NCI-H1417 treated with DMSO at 0.1 percent for 48 hours (cell line): ENCODE results near the gene TRPM5.
"Not testable (repeated sequence)": the region's sequence is repeated elsewhere in the genome, so short reads cannot be mapped to it uniquely, and the experiment has no call there.

Source experiments
- DNase-seq: peaks from one replicate; lab custom pipeline; 2025; lab: John Stamatoyannopoulos, UW

Gene TRPM5, protein sequence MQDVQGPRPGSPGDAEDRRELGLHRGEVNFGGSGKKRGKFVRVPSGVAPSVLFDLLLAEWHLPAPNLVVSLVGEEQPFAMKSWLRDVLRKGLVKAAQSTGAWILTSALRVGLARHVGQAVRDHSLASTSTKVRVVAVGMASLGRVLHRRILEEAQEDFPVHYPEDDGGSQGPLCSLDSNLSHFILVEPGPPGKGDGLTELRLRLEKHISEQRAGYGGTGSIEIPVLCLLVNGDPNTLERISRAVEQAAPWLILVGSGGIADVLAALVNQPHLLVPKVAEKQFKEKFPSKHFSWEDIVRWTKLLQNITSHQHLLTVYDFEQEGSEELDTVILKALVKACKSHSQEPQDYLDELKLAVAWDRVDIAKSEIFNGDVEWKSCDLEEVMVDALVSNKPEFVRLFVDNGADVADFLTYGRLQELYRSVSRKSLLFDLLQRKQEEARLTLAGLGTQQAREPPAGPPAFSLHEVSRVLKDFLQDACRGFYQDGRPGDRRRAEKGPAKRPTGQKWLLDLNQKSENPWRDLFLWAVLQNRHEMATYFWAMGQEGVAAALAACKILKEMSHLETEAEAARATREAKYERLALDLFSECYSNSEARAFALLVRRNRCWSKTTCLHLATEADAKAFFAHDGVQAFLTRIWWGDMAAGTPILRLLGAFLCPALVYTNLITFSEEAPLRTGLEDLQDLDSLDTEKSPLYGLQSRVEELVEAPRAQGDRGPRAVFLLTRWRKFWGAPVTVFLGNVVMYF (N-terminal part only)

DNA sequence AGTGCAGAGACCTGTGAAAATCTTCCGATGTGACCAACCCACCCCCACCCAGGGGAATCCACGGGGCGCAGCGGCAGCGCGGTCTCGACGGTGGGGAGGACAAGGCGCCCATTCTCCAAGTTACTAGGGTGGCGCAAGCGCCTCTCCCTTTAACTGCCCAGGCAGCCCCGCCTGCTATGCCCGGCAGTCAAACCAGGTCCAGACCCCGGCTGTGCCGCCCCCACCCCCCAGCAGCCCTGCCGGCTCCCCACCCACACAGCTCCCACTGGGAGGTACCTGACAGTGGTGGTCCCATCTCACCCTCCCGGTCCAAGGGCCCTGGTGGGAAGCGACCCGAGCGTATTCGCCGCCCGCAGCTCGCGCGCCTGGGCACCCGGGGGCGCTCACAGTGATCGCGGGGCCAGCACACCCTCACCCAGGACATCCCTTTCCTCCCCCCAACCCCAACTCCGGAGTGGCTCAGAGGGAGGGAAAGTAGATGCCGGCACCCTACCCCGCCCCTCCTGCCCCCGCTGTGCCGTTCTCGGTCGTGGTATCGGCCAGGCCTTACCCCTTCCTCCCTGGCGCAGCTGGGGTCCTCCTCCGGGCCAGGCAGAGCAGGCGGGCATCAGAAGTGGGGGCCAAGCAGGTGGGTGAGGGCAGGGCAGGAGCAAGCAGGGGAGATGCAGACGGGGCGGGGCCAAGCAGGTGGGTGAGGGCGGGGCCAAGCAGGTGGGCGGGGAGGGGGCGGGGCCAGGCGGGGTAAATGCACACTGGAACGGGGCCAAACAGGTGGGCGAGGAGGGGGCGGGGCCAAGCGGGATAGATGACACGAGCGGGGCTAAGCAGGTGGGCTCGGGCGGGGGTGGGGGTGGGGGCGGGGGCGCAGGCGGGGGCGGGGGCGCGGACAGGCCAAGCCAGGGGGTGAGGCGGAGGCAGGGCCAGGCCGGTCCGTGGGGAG, at the start of gene TRPM5:
Gene TRPM5, minus strand, starts transcription at position 634 of the 940 bp plus-strand sequence. CDS start 21,478 bp downstream, outside the sequence.
- no peak for DNase-seq

DNA sequence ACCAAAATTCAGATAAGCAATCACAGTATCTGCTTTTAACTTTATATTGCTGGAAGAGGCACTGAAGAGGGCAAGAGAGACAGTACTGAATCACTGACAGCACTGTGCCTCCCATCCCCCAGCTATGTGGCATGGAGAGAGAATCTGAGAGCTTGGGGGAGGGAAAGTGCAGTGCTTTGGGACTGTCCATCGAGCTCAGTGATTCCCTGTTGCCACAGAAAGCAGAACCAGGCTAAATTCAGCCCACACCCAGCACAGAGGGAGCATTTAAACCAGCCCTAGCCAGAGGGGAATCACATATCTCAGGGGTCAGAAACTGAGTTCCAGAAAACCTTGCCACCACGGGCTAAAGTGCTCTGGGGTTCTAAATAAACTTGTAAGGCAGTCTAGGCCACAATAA, 44.8 kb upstream of the TRPM5 start:
- no peak for DNase-seq

DNA sequence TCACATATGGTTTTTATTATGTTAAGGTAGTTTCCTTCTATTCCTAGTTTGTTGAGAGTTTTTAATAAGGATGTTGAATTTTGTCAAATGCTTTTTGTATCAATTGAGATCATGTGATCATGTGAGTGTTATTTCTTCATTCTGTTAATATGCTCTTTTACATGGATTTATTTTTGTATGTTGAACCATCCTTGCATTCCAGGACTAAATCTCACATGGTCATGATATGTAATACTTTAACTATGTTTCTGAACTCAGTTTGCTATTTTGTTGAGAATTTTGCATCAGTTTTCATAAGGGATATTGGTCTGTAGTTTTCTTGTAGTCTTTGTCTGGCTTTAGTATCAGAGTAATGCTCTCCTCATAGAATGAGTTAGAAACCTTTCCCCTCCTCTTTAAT, 43.7 kb upstream of the TRPM5 start:
- DNase-seq = no peak

DNA sequence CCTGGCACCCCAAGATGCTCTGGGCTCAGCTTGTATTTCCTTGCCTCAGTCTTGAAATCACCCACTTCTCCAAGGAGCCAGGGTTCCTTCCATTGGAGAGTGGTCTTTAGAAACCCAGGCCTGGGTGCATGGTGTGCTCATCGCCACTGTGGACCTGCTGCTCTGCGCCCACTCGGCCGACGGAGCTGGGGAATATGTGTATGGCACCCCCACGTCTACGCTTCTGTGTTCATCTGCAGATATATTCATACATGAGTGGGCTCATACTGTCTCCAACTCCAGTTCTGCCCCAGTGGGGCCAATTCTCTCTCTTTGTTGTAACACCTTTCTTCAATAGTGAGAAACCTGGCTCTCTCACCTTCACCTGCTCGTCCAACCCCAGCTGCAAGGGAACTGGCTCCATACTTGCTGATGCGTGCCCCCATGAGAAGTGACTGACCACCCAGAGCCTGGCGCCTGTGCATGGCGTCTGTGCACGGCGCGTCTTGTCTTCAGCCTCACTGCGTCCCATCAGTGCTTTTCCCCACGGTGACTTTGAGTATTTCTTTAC, 40.3 kb upstream of the TRPM5 start:
- no peak for DNase-seq

DNA sequence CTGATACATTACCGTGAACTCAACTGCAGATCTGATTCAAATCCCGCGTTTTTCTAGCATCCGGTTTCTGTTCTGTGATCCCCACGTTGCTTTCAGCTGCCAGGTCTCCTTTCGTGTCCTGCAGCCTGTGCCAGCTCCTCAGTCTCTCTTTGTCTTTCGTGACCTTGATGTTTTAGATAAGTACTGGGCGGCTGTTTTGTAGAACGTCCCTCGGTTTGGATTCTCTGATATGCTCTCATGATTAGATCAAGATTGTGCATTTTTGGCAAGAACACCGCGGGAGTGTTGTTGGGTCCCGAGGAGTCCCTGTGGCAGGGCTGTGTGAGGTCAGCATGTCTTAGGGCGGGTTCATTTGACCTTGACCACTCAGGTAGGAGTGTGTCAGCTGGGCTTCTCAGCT, 39.1 kb upstream of the TRPM5 start:
- DNase-seq = no peak

DNA sequence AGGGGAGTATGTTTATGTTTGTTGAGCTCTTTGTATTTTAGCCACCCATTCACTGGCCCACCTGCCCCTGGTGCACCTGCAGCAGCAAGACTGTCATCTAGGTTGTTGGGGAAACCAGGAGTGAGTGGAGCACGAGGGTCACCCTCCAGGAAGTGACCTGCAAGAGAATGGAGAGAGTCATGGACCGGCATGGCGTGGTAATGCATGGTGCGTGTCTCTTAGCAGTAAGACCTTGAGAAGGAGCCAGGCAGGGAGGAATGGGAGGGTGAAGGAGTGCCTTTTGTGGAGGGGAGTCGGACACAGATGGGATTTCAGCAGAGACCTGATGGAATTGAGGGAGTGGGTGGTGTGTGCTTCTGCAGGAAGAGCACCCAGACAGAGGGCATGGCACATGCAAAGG, 38.4 kb upstream of the TRPM5 start:
- no peak for DNase-seq

DNA sequence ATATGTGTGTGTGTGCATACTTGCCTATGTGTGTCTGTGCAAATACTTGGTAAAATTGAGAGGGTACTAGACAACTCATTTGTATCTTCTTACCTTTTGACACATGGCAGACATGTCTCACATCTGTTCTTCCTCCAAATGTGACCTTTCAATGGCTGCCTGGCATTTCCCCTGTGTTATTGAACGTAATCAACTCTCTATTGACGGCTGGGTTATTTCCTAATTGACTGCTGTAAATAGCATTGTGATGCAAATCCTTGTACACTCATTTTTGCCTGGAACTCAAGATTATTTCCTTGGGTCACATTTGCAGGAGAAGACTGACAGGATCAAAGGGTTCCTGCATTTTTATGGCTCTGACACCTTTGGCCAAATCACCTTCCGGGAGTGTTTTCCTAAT, 37.9 kb upstream of the TRPM5 start:
- DNase-seq = no peak

DNA sequence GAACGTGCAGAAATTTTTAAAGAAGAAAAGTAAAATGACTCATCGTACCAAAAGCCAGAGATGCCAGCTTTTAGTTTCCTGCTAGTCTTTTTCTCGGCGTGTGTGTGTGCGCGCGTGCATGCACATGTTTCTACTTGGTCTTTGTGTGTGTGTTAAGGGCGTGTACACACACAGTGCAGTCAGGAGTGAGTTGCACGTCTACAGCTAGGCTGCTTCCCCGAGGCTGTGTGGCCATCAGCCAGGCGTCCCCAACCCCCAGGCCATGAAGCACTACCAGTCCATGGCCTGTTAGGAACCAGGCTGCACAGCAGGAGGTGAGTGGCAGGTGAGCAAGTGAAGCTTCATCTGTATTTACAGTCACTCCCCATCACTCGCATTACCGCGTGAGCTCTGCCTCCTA, 36.9 kb upstream of the TRPM5 start:
- DNase-seq = no peak

DNA sequence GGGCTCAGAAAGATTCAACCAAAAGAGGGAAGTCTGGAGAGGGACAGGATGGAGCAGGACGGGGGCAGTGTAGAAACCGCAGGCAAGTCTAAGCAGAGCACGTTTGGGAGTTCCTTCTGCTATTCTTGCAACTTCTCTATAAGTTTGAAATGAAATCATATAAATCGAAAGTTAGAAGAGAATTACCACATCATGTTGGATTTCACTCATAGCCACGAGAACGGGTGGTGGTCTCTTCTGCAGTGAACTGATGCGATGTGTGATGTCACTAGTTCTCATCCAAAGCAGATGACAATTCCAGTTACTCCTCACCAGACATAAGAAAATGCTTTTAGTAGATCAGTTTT, 36.5 kb upstream of the TRPM5 start:
- DNase-seq = no peak

DNA sequence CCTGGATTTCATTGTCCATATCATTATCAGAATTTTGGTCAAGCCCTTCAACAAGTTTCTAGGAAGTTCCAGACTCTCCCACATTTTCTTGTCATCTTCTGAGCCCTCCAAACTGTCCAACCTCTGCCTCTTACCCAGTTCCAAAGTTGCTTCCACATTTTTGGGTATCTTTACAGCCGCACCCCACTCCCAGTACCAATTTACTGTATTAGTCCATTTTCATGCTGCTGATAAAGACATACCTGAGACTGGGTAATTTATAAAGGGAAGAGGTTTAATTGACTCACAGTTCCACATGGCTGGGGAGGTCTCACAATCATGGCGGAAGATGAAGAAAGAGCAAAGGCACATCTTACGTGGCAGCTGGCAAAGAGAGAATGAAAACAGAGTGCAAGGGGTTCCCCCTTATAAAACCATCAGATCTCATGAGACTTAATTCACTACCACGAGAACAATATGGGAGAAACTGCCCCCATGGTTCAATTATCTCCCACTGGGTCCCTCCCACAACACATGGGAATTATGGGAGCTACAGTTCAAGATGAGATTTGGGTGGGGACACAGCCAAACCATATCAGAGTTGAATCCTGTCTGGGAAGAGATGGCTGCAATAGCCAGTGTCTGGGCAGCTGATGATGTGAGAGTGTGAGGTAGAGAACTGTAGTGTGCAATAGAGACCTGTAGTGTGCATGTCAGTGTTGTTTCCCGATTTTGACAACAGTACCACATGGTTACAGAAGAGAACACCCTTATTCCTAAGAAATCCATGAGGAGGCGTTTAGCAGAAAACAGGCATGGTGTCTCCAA, 36.0 kb upstream of the TRPM5 start:
- not testable (repeated sequence) for DNase-seq

DNA sequence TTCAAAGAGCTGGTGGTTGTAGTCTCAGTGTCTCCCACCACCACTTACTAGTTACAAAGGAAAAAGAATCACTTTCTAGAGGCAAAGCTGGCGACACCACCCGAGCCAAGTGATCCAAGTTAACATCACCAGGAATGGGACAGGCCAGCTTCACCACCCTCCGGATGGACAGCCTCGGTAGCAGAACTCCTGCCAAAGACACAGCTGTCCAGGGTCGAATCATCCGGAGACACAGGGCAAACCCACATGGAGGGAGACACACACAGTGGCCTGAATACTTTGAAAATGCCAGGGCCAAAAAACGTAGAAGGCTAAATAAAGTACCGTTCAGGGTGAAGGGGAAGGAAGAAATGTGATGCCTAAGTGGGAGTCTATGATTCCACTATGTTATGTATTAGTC, 33.6 kb upstream of the TRPM5 start:
- no peak for DNase-seq

DNA sequence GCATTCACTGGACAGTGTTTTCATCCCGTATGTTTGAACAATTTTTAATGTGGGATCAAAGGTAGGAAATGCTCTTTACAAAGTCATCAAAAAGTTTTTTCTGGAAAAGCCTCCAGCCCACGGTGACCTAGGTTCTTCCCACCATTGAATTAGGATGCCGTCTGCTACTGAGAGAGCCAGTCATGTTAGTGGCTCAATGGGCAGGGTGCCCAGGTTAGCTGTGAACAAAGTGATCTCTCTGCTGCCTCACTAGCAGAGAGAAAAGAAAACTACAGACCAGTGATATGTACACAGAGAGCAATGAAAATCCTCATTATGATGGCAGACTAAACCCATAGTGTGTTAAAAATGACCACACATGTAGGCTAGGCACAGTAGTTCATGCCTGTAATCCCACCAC, 32.9 kb upstream of the TRPM5 start:
- DNase-seq = no peak

DNA sequence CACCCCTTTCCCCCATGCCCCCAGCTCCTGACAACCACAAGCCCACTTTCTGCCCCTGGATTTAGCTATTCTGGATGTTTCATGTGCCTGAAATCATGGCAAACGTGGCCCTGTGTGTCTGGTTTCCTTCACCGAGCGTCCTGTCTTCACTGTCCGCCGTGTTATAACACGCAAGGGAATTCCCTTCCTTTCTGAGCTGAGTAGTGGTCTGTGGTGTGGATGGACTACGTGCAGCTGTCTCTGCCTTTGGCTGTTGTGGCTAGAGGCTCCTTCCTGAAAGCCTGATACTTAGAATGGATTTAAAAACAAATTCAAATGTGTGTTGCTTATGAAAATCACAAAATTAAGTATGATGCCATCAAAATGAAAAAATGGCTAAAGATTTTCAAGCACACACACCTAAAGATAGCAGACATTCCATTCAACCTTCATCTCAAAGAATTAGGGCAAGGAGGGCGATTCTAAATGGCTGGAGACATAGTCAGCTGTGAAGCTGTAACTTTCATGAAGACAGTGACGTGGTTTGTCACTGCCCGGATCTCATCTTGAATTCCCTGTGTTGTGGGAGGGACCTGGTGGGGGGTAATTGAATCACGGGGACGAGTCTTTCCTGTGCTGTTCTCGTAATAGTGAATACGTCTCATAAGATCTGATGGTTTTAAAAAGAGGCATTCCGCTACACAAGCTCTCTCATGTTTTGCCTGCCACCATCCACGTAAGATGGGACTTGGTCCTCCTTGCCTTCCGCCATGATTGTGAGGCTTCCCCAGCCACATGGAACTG, 31.0 kb upstream of the TRPM5 start:
- no peak for DNase-seq

DNA sequence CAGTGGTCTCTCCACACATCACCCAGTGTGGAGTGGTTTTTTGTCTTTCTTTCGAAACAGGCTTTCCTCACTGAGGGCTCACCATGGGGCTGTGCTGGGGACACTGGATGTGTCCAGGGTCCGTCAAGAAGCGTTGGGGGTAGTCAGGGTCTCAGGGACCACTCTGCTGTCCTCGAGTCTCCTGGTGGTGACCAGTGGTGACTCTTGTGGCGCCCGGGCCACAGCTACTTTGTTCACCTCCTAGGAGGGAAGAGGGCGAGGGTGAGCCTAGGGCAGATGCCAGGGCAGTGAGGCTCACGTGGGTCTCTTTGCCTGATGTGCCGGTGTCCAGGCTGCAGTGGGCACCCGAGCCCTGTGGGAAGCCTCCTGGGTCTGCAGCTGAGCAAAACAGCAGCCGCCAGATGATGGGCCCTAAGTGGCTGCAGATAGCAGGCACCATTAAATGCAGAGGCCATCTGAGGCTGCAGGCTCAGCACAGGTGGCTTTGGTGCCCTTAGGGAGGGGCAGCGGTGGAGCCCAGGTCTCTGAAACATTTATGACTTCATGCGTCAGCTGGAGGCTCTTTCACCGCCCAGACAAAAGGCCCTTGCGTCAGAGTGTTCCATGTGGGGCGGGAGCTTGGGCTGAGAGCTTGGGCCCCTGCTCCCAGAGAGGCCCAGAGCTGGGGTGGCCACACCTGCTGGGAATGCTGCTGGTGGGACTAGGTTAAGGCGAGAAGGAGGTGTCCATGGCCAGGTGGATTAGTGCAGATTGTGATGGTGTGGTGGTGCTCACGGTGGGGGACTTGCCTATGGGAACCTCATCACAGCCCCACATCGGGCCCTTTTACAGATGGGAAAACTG, 30.0 kb upstream of the TRPM5 start:
- DNase-seq = no peak

DNA sequence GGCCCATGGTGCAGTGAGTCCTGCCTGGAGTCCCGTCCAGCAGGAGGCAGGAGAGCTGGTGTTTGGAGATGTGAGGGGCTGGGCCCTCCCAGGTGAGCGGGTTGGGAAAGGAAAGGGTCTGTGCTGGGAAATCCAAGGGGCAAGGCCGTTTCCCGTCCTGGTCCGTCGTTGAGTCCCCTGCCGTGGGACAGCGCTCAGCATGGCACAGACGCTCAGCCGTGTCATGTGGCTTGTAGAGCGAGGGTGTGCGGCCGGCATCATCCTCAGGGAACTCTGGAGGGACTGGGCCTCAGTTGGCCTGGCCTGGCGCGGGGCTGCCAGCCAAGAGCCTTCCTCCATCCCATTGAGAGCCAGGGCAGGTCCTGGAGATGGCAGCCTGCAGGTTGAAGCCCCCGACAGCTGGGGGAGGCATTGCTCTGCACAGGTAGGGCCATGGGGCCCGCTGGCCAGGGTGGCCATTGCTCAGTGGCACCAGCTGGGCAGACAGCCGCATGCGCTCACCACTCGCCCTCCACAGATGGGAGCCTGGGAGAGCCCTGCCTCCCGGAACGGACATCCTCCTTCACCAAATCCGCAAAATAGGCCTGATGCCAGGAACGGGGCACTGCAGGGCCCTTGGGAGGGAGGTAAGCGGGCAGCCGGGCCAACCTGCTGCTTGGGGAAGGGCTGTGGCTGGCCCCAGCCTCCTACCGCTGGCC, 29.2 kb upstream of the TRPM5 start:
- no peak for DNase-seq

DNA sequence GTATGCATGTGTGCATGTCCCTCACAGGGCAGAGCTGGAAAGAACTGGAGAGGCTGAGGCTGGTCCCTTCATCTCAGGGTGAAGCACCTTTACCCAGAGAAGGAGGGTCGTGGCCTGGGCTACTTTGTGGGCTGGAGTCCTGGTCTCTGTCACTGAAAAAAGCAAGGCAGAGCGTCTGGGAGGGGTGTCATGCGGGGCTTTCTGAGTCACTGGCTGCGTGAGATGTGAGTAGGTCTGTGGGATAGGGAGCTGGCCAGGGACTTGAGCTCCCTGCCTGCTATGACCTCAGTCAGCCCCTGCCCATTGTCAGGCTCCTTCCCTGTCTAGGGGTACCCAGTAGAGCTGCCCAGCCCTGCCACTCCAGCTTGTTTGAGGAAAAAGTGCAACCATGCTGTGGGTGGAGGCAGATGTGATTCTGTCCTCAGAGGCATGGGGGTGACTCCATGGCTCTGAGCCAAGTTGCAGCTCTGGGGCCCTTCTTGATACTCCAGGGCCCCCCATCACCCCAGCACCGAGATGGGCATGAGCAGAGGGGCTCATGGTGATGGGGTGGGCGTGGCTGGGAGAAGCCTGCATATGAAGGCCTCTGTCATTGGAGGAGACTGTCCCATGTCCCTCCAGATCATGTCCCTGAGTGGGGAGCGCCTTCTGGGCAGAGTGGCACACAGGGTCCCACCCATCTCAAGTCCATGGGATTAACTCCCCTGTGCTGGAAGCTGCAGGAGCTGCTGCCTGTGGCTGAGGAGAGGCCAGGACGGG, 28.3 kb upstream of the TRPM5 start:
- no peak for DNase-seq

DNA sequence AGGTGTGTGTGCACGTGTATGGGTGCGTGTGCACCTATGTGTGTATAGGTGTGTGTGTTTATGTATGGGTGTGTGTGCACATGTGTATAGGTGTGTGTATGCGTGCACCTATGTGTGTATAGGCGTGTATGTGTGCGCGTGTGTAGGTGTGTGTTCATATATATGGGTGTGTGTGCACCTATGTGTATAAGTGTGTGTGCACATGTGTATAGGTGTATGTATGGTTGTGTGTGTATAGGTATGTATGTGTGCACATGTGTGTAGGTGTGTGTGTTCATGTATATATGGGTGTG, 27.4 kb upstream of the TRPM5 start:
- DNase-seq = no peak

DNA sequence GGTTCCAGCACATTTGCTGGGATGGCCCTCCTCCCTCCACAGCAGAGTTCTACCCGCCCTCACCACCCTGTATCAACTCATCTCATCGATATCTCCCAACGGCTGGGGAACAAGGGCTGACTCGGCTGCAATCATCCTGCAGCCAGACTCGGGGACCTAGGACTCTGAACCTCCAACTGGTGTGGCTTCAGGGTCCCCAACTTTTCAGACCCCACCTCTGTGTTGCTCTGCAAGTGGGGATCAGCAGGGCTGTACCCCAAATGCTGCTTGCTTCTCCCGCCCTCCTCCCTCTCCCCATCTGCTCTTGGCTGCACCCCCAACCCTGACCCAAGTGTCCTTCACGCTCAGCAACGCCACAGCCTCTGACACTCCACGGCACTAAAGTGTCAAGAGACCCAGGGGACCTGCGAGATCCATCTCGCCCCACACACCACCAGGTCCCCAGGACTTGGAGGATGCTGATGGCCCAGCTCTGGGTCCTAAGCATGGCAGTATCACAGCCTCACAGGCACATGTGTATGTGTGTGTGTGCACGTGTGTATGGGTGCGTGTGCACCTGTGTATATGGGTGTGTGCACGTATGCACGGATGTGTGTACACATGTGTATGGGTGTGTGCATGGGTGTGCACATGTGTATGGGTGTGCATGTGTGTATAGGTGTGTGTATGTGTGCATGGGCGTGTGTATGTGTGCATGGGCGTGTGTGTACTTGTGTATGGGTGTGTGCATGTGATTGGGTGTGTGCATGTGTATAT, 26.9 kb upstream of the TRPM5 start:
- no peak for DNase-seq
